Measurements from ENCODE around the gene ZNF580. TPM values are rescaled to one million over a fixed set of nuclear protein-coding genes. Genes with fewer than 3 reads are reported as not detected.
A peak's percentile ranks its signal among the peaks of the same experiment; 100 is the strongest.

ZNF580 gene
- total and polyA plus RNA-seq, 9 of the 15 experiments (the other 6 are each of a cell fraction or from before 2014, with no cell fraction given) = 2.3 to 47.4 (median 6.0) TPM

GRCh38 chr19:55605637-55606470 lies 34.9 kb upstream of the ZNF580 start, which contains the start of gene ZNF865 (continued):
- TF ChIP-seq, protein P1, sequence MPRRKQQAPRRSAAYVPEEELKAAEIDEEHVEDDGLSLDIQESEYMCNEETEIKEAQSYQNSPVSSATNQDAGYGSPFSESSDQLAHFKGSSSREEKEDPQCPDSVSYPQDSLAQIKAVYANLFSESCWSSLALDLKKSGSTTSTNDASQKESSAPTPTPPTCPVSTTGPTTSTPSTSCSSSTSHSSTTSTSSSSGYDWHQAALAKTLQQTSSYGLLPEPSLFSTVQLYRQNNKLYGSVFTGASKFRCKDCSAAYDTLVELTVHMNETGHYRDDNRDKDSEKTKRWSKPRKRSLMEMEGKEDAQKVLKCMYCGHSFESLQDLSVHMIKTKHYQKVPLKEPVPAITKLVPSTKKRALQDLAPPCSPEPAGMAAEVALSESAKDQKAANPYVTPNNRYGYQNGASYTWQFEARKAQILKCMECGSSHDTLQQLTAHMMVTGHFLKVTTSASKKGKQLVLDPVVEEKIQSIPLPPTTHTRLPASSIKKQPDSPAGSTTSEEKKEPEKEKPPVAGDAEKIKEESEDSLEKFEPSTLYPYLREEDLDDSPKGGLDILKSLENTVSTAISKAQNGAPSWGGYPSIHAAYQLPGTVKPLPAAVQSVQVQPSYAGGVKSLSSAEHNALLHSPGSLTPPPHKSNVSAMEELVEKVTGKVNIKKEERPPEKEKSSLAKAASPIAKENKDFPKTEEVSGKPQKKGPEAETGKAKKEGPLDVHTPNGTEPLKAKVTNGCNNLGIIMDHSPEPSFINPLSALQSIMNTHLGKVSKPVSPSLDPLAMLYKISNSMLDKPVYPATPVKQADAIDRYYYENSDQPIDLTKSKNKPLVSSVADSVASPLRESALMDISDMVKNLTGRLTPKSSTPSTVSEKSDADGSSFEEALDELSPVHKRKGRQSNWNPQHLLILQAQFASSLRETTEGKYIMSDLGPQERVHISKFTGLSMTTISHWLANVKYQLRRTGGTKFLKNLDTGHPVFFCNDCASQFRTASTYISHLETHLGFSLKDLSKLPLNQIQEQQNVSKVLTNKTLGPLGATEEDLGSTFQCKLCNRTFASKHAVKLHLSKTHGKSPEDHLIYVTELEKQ (CRISPR knock-in tag; IDR thresholded peaks at IDR 0.05) = no peak
- TF ChIP-seq FOXO4 (CRISPR knock-in tag; IDR thresholded peaks at IDR 0.05) = no peak
- TF ChIP-seq FOXM1 (IDR thresholded peaks at IDR 0.05; ENCODE audit: low read depth) = no peak
- TF ChIP-seq FOXM1 (CRISPR knock-in tag; IDR thresholded peaks at IDR 0.05; ENCODE audit: low read depth) = no peak
- no peak for TF ChIP-seq SNRNP70 (optimal IDR thresholded peaks at IDR 0.05; ENCODE audit: low read depth, low read length)
- TF ChIP-seq ARID1B (IDR thresholded peaks at IDR 0.05) = peak; percentile 42
- TF ChIP-seq PRMT5 (CRISPR knock-in tag; IDR thresholded peaks at IDR 0.05) = no peak
- no peak for TF ChIP-seq HEY1 (CRISPR knock-in tag; IDR thresholded peaks at IDR 0.05; ENCODE audit: borderline replicate concordance)
- TF ChIP-seq ZBED1 (IDR thresholded peaks at IDR 0.05) = no peak
- no peak for TF ChIP-seq NUFIP1 (IDR thresholded peaks at IDR 0.05; ENCODE audit: partially characterized antibody)
- TF ChIP-seq YBX1 (IDR thresholded peaks at IDR 0.05) = no peak
- peak; percentile 50; the same call in 1 of the 2 replicates for TF ChIP-seq ELF1 (tag; IDR thresholded peaks at IDR 0.05)
- no peak for TF ChIP-seq HSF4 (CRISPR knock-in tag; IDR thresholded peaks at IDR 0.05; ENCODE audit: borderline replicate concordance)
- TF ChIP-seq CHD1 (IDR thresholded peaks at IDR 0.05; ENCODE audit: low read length) = peak; percentile 87
- peak; percentile 88 for TF ChIP-seq ARID2 (IDR thresholded peaks at IDR 0.05)
- TF ChIP-seq ZZZ3 (IDR thresholded peaks at IDR 0.05) = no peak
- TF ChIP-seq CCAR2 (IDR thresholded peaks at IDR 0.05; ENCODE audit: low read depth, low read length) = no peak
- TF ChIP-seq, protein P2, sequence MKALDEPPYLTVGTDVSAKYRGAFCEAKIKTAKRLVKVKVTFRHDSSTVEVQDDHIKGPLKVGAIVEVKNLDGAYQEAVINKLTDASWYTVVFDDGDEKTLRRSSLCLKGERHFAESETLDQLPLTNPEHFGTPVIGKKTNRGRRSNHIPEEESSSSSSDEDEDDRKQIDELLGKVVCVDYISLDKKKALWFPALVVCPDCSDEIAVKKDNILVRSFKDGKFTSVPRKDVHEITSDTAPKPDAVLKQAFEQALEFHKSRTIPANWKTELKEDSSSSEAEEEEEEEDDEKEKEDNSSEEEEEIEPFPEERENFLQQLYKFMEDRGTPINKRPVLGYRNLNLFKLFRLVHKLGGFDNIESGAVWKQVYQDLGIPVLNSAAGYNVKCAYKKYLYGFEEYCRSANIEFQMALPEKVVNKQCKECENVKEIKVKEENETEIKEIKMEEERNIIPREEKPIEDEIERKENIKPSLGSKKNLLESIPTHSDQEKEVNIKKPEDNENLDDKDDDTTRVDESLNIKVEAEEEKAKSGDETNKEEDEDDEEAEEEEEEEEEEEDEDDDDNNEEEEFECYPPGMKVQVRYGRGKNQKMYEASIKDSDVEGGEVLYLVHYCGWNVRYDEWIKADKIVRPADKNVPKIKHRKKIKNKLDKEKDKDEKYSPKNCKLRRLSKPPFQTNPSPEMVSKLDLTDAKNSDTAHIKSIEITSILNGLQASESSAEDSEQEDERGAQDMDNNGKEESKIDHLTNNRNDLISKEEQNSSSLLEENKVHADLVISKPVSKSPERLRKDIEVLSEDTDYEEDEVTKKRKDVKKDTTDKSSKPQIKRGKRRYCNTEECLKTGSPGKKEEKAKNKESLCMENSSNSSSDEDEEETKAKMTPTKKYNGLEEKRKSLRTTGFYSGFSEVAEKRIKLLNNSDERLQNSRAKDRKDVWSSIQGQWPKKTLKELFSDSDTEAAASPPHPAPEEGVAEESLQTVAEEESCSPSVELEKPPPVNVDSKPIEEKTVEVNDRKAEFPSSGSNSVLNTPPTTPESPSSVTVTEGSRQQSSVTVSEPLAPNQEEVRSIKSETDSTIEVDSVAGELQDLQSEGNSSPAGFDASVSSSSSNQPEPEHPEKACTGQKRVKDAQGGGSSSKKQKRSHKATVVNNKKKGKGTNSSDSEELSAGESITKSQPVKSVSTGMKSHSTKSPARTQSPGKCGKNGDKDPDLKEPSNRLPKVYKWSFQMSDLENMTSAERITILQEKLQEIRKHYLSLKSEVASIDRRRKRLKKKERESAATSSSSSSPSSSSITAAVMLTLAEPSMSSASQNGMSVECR (CRISPR knock-in tag; IDR thresholded peaks at IDR 0.05) = peak; percentile 29; the same call in 1 of the 2 replicates
- no peak for TF ChIP-seq TAF9B (IDR thresholded peaks at IDR 0.05; ENCODE audit: partially characterized antibody)
- no peak for TF ChIP-seq RHOXF2B (CRISPR knock-in tag; conservative IDR thresholded peaks at IDR 0.05)
- no peak for TF ChIP-seq ZC3H8 (IDR thresholded peaks at IDR 0.05)
- TF ChIP-seq SNIP1 (IDR thresholded peaks at IDR 0.05; ENCODE audit: low read depth) = no peak
